HL-60/S4 (cell line): Measurements from ENCODE around the gene TRAPPC10.
"Not testable (repeated sequence)": the region's sequence is repeated elsewhere in the genome, so short reads cannot be mapped to it uniquely, and the experiment has no call there.

ENCODE experiments used
- in situ Hi-C: fragments of 300-500 bp; cut with MboI; formaldehyde crosslinking; loops from 2 replicates; pipeline ENCODE4 v1.14.3; 2022; ENCODE audit warnings: low sequenced_read_pairs

Gene TRAPPC10

GRCh38 chr21:44086636-44087425, 74.7 kb downstream of the TRAPPC10 start:
- in situ Hi-C loops, result no loop called here

- in situ Hi-C loops, result no loop called here
Measured at GRCh38 chr21:44087426-44088400, 75.6 kb downstream of the TRAPPC10 start.

- in situ Hi-C loops, result no loop called here
Measured at GRCh38 chr21:44088401-44088780, 76.3 kb downstream of the TRAPPC10 start.

- in situ Hi-C loops, result no loop called here
Measured at GRCh38 chr21:44089001-44089911, 77.1 kb downstream of the TRAPPC10 start.

- in situ Hi-C loops, result no loop called here
Measured at GRCh38 chr21:44090325-44090724, 78.2 kb downstream of the TRAPPC10 start.

- in situ Hi-C loops, result no loop called here
Measured at GRCh38 chr21:44092211-44092610, 80.1 kb downstream of the TRAPPC10 start.

- in situ Hi-C loops, result no loop called here
Measured at GRCh38 chr21:44093761-44094160, 81.7 kb downstream of the TRAPPC10 start.

- in situ Hi-C loops, result no loop called here
Measured at GRCh38 chr21:44094832-44095231, 82.7 kb downstream of the TRAPPC10 start.

- in situ Hi-C loops, result not testable (repeated sequence)
Measured at GRCh38 chr21:44098507-44098906, 86.4 kb downstream of the TRAPPC10 start.

- in situ Hi-C loops, result not testable (repeated sequence)
Measured at GRCh38 chr21:44098964-44099363, 86.9 kb downstream of the TRAPPC10 start.

- in situ Hi-C loops, result not testable (repeated sequence)
Measured at GRCh38 chr21:44107026-44107501, 95.0 kb downstream of the TRAPPC10 start, which contains the start of gene PWP2. PWP2 (plus strand) TSS chr21:44107399; CDS start chr21:44107417, 18 bp downstream.

GRCh38 chr21:44107589-44107988, 95.5 kb downstream of the TRAPPC10 start:
- in situ Hi-C loops, result not testable (repeated sequence)

- in situ Hi-C loops, result not testable (repeated sequence)
Measured at GRCh38 chr21:44113702-44114371, 101.7 kb downstream of the TRAPPC10 start.

- in situ Hi-C loops, result not testable (repeated sequence)
Measured at GRCh38 chr21:44122131-44122530, 110.0 kb downstream of the TRAPPC10 start.

GRCh38 chr21:44127827-44128226, 115.7 kb downstream of the TRAPPC10 start:
- in situ Hi-C loops, result not testable (repeated sequence)

GRCh38 chr21:44133715-44134057, 121.6 kb downstream of the TRAPPC10 start:
- in situ Hi-C loops, result not testable (repeated sequence)

- in situ Hi-C loops, result not testable (repeated sequence)
Measured at GRCh38 chr21:44134732-44135131, 122.6 kb downstream of the TRAPPC10 start.

GRCh38 chr21:44138039-44138438, 125.9 kb downstream of the TRAPPC10 start:
- in situ Hi-C loops, result not testable (repeated sequence)

- in situ Hi-C loops, result not testable (repeated sequence)
Measured at GRCh38 chr21:44139787-44140551, 127.9 kb downstream of the TRAPPC10 start.
